GM18861 (cell line): ENCODE data around the gene P4HA2.

Experiments used
- ATAC-seq: cut with Tn5 transposase; IDR thresholded peaks from one replicate; pipeline ENCODE4 v1.9.1; 2021; ENCODE audit not compliant: unreplicated experiment

The P4HA2 gene

GRCh38 chr5:132226516-132227234 is 978 bp downstream of the P4HA2 start:
- no peak for ATAC-seq

GRCh38 chr5:132225165-132226032 is 2.3 kb downstream of the P4HA2 start:
- ATAC-seq: no peak

GRCh38 chr5:132224716-132225115 is 2.9 kb downstream of the P4HA2 start:
- no peak for ATAC-seq

DNA sequence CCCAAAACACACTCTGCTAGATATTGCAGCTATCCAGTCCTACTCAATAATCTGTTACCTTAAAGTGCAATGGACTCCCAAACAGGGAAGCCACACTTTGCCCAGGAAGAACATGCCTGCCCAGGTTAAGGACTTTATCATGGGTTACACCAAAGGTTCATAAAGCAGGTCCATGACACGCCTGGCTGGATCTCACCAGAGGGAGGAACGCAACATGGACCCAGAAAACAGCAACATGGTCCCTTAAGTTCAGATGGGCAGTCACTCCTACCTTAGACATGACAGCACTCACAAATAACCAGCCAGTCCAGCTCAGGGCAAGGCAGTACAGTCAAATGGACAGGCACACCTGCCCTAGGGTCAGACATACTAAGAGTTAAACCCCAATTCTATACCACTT is 3.8 kb downstream of the P4HA2 start:
- ATAC-seq: no peak

DNA sequence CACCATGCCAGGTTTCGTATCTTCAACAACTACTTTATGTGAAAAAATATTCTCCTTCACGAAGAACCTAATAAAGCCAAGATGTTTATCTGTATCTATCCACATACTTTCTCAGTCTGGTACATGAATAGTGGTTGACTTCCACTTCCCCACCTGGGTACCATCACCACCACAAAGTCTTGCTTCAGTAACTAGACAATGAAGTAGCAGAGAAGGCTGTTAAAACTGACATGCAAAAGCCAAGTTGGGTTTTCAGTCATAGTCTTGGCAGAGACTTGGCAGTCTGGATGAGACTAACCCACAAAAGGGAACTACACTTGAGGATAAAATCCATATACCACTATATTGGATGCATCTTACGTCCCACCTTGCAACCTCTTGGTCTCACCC is 5.0 kb downstream of the P4HA2 start:
- peak; percentile 79 for ATAC-seq

- ATAC-seq: no peak
Observed at GRCh38 chr5:132221781-132222648, 5.6 kb downstream of the P4HA2 start.

- ATAC-seq: no peak
Observed at GRCh38 chr5:132220491-132220890, 7.2 kb downstream of the P4HA2 start.

- no peak for ATAC-seq
Observed at GRCh38 chr5:132219981-132220380, 7.7 kb downstream of the P4HA2 start.

DNA sequence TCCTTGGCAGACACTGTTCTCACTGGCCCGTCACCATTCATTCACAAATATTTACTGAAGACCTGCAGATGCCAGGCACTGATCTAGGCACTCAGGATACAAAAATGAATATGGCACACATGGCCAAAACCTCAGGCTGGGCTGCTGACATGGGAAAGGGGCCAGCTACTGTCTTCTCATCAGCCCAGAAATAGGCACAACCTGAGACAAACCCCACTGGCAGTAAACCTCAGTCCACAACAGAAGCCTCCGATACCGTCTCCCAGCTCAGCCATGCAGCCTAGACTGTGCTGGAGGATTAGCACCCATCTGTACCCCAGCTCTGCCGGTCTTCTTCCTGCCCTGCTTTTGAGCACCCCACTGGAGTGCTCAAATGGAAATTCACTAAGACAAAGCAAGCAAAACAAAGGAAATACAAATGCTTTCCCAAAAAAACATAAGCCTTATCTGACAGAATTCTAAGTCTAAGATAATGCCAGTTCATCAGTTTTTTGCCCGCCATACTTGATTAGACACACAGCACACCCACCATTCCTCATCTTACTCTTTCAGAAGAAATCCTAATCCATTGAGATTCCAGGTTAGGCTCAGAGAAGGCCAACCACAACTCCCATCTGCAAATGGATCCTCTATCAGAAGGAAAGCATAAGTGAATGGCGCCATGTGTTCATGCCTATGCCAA is 8.2 kb downstream of the P4HA2 start:
- ATAC-seq: no peak

DNA sequence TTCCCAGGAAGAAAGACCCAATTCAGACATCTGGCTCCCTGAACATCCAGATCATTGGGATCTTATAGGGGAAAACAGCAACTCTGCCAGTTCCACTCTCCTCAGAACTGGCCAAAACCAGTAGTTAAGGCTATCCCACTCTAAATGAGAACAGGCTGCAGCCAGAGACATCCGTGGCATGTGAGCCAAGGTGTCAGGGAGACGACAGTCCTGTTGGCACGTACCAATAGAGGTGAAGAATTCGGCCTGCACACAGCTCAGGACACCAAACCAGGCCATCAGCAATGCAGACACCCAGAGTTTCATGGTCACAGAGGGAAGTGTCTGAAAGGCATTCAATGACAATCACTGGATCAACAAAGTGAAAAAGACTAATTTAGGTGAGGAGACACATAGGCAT is 9.3 kb downstream of the P4HA2 start:
- ATAC-seq: no peak

DNA sequence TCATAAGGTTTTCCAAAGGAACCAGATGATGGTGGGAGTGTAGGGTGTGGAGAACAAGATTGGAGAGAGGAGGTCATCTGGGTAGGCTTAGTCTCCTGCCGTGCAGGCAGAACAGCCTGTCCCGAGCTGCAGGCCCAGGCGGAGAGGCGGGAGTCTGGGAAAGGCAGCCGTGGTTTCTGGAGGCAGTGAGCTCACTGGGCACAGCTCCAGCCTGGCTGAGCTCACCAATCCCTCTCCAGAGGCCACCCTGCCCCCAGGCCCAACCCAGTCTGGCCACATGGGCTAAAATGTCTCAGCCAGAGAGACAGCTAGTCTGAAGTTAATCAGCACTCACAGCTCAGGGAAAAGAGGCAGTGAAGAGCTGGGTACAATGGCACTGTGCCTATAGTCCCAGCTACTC is 12.3 kb downstream of the P4HA2 start:
- no peak for ATAC-seq

- no peak for ATAC-seq
Observed at GRCh38 chr5:132214491-132214890, 13.2 kb downstream of the P4HA2 start.

- no peak for ATAC-seq
Observed at GRCh38 chr5:132213666-132214065, 14.0 kb downstream of the P4HA2 start.

DNA sequence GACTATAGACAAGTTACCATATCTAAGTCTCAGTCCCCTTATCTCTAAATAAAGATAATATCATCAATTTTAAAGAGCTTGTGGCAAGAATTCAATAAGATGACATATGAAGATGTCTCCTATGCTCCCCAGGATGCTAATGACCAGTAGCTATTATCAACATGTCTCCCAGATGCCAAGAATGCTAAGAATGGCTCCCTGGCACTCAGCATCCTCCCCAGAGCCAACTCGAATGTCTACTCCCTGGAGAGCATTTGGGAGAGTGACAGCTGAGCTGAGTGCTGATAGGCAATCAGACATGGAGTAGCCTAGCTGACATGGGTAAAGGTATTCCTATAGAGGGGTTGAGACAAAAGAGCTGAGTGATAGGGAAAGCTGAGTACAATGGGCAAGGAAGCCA is 15.9 kb downstream of the P4HA2 start:
- ATAC-seq: no peak

GRCh38 chr5:132210944-132211343 is 16.7 kb downstream of the P4HA2 start:
- ATAC-seq: no peak

DNA sequence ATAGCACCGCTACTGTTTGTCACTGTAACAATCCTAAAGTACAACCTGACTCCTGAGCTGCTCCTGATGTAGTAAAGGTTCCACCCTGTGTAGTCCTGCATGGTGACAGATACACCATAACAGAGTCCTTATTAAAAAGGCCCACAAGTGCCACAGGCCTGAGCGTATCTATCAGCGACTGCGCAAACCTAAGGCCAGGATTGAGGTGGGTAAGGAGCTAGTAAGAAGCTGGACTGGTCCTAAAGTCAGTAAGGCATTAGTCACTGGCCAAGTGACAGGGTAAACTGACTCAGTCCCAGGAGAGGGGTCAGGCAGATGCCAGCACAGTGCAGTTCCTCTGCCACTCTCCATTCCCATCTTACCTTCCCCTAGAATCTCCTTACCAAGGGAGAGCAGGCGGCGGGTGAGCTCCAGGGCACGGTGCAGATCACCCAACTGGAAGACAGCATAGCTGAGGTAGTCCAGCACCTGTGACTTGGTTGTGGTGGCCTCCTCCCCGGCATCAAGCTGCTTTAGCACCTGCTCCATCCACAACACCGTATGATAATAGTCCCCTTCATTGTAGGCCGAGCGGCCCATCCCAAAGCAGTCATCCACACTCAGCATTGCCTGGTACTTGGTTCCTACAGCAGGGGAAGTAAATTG is 17.6 kb downstream of the P4HA2 start:
- ATAC-seq: no peak

DNA sequence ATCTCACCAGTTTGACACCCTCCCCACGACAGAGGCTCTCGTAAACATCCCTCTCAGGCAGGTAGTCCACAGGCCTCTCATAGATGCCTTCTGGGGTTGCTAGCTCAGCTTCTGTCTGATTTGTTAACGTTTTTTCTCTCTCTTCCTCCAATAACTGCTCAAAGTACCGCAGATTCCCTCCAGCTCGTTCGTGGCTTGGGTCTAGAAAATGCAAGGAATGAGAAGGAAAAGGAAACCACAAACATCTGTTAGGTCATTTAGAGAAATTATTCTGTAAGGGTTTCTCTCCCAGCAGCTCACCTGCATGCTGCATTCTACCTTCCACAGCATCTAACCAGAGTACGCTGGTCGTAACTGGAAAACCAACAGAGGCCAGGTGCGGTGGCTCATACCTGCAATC is 18.5 kb downstream of the P4HA2 start:
- ATAC-seq: no peak

GRCh38 chr5:132207778-132208177 is 19.9 kb downstream of the P4HA2 start:
- no peak for ATAC-seq

- ATAC-seq: no peak
Observed at GRCh38 chr5:132206782-132207181, 20.9 kb downstream of the P4HA2 start.

DNA sequence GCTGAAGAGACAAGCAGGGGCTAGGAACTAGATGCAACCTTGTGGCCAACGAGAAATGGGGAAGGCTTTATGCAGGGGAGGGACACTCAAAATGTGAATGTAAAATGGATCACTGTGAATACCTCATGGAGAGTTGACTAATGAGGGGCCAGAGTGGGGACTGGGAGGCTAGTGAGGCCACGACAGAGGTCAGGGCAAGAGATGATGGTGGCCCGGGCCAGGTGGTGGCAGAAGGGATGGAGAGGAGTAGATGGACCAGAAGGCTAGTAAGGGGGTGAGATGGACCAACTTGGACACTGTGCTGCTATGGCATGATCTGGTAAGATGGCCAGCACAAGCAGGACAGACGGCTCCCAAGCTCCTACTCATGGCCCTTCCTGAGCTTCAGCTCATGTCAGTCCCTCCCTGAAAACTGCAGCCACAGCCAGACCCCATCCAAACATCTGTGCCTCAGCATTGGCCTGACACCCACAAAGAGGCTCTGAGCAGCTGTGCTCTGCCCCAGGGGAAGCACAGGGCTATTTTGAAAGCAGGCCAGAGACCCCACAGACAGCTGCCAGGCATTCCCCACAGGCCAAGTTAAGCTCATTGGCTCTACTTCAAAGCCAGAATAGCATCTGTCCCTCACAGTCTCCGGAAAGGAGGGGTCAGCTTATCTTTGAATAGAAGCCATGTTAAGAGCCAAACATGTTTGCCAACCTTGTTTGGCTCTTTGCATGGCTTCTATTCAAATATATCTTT is 22.1 kb downstream of the P4HA2 start:
- ATAC-seq: no peak
